Parathyroid adenoma (tissue), 2 donors: ENCODE data around the gene TMEM43.

Source experiments
- H2AFZ ChIP-seq: fragments of 300-600 bp; sonication (generic); one replicate; pipeline ENCODE4 v1.7.0; 2017; ENCODE audit warnings: antibody characterized with exemption, mild to moderate bottlenecking
- H3K27ac ChIP-seq: fragments of 300-600 bp; sonication (generic); one replicate; pipeline ENCODE4 v1.7.0; 2017
- H3K27me3 ChIP-seq: fragments of 300-600 bp; sonication (generic); one replicate; pipeline ENCODE4 v1.7.0; 2017; ENCODE audit warnings: low read length; ENCODE audit not compliant: control insufficient read depth, insufficient read depth
- H3K36me3 ChIP-seq: fragments of 300-600 bp; sonication (generic); one replicate; pipeline ENCODE4 v1.7.0; 2017; ENCODE audit warnings: low read length; ENCODE audit not compliant: control insufficient read depth, insufficient read depth
- H3K4me1 ChIP-seq: fragments of 300-600 bp; sonication (generic); one replicate; pipeline ENCODE4 v1.7.0; 2017; ENCODE audit warnings: control low read depth
- H3K4me2 ChIP-seq: fragments of 300-600 bp; sonication (generic); one replicate; pipeline ENCODE4 v1.7.0; 2017; ENCODE audit warnings: low read length
- H3K4me3 ChIP-seq: fragments of 300-600 bp; sonication (generic); one replicate; pipeline ENCODE4 v1.7.0; 2017; ENCODE audit warnings: low read depth, low read length
- H3K79me2 ChIP-seq: fragments of 300-600 bp; sonication (generic); one replicate; pipeline ENCODE4 v1.7.0; 2017; ENCODE audit warnings: control low read depth
- H3K9ac ChIP-seq: fragments of 300-600 bp; sonication (generic); one replicate; pipeline ENCODE4 v1.7.0; 2017; ENCODE audit warnings: mild to moderate bottlenecking
- H3K9me3 ChIP-seq: fragments of 300-600 bp; sonication (generic); one replicate; pipeline ENCODE4 v1.7.0; 2017; ENCODE audit warnings: low read length; ENCODE audit not compliant: control insufficient read depth
- CTCF ChIP-seq: fragments of 300-600 bp; sonication (generic); IDR thresholded peaks from one replicate; pipeline ENCODE4 v1.7.0; 2017; ENCODE audit warnings: antibody characterized with exemption, mild to moderate bottlenecking
- donor health status: primary hyperparathyroidism.

The TMEM43 gene

GRCh38 chr3:14138109-14138877 lies 13.4 kb downstream of the TMEM43 start:
- TF ChIP-seq CTCF: no peak
- H3K4me1 ChIP-seq: no peaks in the 10 kb centered on the region
- no peak overlapping the region for H3K4me3 ChIP-seq
- no peak overlapping the region for H3K4me2 ChIP-seq
- H3K9ac ChIP-seq: no peak overlapping the region
- H2AFZ ChIP-seq: no peak overlapping the region
- H3K79me2 ChIP-seq: no peaks in the 10 kb centered on the region
- H3K27me3 ChIP-seq: no peaks in the 10 kb centered on the region
- H3K27ac ChIP-seq: no peak overlapping the region
- H3K36me3 ChIP-seq: no peaks in the 10 kb centered on the region
- H3K9me3 ChIP-seq: no peaks in the 10 kb centered on the region

- Histone ChIP-seq H3K9me3 (no peaks in the 10 kb centered on the region), H3K79me2 (no peaks in the 10 kb centered on the region), H3K4me1 (no peaks in the 10 kb centered on the region), H3K4me3 (no peak overlapping the region), H3K4me2 (no peak overlapping the region), H3K36me3 (no peaks in the 10 kb centered on the region), H3K9ac (no peak overlapping the region), H3K27me3 (no peaks in the 10 kb centered on the region), H2AFZ (no peak overlapping the region), H3K27ac (no peak overlapping the region)
- no peak for TF ChIP-seq CTCF
These were observed 14.2 kb downstream of the TMEM43 start for GRCh38 chr3:14138878-14139655.

- H3K4me1 ChIP-seq: no peaks in the 10 kb centered on the region
- H3K9ac ChIP-seq: no peak overlapping the region
- TF ChIP-seq CTCF: no peak
- no peak overlapping the region for H3K4me3 ChIP-seq
- H3K9me3 ChIP-seq: no peaks in the 10 kb centered on the region
- no peak overlapping the region for H3K27ac ChIP-seq
- H3K79me2 ChIP-seq: no peaks in the 10 kb centered on the region
- no peaks in the 10 kb centered on the region for H3K36me3 ChIP-seq
- H3K27me3 ChIP-seq: no peaks in the 10 kb centered on the region
- no peak overlapping the region for H2AFZ ChIP-seq
- no peak overlapping the region for H3K4me2 ChIP-seq
These were observed 14.9 kb downstream of the TMEM43 start for GRCh38 chr3:14139771-14140170.

- no peaks in the 10 kb centered on the region for H3K4me1 ChIP-seq
- no peak overlapping the region for H3K4me3 ChIP-seq
- H3K27ac ChIP-seq: no peak overlapping the region
These were observed 15.8 kb downstream of the TMEM43 start for GRCh38 chr3:14140668-14141067.

More at GRCh38 chr3:14140668-14141067, 15.8 kb downstream of the TMEM43 start:
- no peaks in the 10 kb centered on the region for H3K27me3 ChIP-seq
- H2AFZ ChIP-seq: no peak overlapping the region
- H3K36me3 ChIP-seq: no peaks in the 10 kb centered on the region
- H3K9me3 ChIP-seq: no peaks in the 10 kb centered on the region
- H3K9ac ChIP-seq: no peak overlapping the region
- H3K79me2 ChIP-seq: no peaks in the 10 kb centered on the region
- TF ChIP-seq CTCF: no peak
- no peak overlapping the region for H3K4me2 ChIP-seq
